Renal cortex interstitium (tissue), 11 donors: ENCODE data around the gene PIK3C2A. TPM values are rescaled to one million over a fixed set of nuclear protein-coding genes. Genes with fewer than 3 reads are reported as not detected.

Experiments
- DNase-seq, 11 donors: peaks; one replicate each; pipeline ENCODE4 v3.0.0-alpha.2; 2013; ENCODE audit warnings: low read depth in 9 of 11, low spot score in 4 of 11; ENCODE audit errors: extremely low read depth in 1 of 11
- polyA plus RNA-seq, 3 donors: library from polyadenylated mRNA; unstranded; fragments of 120-200 nt; gene quantifications; one replicate each; pipeline ENCODE4 v1.2.1, GENCODE V29; 2013; ENCODE audit not compliant: insufficient read length in 3 of 3

Gene PIK3C2A
- polyA plus RNA-seq, 3 donors, result 61.1 to 72.3 (median 70.8) TPM

- DNase-seq, result no peak
These were observed 35.9 kb downstream of the PIK3C2A start for GRCh38 chr11:17171916-17172315.

- DNase-seq, result no peak
These were observed 36.4 kb downstream of the PIK3C2A start for GRCh38 chr11:17171343-17171742.

GRCh38 chr11:17169876-17170275, 37.9 kb downstream of the PIK3C2A start:
- DNase-seq, result no peak

DNA sequence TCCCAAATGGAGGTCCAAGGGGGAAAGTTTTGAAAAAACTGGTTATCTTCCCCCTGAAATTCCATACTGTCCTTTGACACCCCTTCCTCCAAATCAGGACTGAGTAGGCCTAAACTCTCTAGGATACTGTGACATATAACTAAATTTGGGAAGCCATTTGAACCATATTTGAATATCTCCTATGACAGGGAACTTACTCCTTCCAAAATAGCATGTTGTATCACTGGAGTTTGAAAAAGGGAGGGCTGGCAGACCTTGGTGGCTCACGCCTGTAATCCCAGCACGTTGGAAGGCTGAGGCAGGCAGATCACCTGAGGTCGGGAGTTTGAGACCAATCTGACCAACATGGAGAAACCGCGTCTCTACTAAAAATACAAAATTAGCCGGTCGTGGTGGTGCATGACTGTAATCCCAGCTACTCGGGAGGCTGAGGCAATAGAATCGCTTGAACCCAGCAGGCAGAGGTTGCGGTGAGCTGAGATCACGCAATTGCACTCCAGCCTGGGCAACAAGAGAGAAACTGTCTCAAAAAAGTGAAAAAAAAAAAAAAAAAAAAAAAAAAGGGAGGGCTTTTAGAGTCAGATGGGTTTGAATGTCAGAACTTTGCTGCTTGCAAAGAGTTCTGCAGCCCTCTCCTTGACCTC, 42.4 kb downstream of the PIK3C2A start:
- no peak for DNase-seq

DNA sequence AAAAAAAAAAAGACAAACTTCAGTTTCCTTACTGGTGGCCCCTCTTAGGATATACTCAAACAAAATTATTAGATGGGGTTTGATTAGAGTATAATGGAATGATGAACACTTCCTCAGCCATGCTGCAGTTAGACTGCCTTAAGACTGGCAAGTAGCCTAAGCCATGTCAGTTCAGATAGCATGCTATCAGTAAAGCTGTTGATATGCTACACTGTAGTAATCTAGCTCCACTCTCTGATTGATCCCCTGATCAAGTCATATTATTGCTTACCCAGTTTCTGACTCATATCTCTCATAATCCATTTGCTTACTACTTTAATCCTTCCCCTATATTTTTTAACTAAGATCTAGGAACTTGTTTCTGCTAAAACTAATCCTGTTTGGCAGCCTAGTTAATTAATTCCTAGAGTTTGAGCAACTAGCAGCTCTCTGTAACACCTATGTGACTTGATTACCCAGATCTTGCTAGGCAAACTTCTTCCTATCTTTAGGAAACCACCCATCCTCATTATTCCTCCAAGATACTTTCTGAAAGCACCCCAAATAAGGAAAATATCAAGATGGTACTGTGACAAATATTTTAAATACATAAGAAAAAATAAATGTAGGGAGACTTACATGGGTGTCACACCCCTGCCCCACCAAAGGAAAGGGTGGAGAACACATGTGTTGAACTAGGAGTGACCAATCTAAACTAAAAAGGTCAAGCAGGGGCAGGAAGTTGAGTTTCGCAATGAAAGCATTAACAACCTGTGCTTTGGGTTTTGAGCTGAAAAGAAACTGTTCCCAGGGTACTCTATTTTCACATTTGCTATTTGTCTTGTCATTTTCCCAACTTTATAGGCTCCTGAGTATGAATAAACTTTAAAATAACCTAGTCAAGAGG, 43.2 kb downstream of the PIK3C2A start:
- DNase-seq, result no peak

DNA sequence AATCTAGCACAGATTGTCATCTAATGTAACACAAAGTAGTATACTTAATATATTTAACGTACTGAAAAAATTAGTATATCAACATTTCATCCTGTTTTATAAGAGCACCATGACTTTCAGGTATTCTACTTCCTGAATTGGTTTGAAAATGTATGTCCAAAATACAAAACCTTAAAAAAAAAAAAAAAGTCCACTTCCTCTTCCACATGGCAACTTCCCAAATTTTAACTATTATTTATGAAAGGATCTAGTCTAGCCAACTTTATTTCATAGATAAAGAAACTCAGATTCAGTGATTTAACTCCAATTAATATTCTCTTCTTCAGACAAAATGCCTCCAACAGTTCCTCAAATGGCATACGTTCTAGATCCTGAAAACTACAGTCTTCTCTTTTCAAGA, 44.0 kb downstream of the PIK3C2A start:
- DNase-seq, result no peak

DNA sequence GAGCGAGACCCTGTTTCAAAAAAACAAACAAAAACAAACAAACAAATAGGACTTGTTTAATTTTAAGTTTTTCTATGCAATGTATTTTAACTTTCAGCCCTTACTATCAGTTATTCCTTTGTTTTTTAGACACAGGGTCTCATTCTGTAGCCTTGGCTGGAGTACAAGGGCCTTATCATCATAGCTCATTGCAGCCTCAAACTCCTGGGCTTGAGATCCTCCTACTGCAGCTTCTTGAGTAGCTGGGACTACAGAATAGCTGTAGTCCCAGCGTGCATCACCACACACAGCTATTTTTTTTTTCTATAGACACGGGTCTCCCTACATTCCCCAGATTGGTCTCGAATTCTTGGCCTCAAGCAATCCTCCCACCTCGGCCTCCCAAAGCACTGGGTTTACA, 44.5 kb downstream of the PIK3C2A start:
- no peak for DNase-seq

- DNase-seq, result no peak
These were observed 45.4 kb downstream of the PIK3C2A start for GRCh38 chr11:17162376-17162775.

- no peak for DNase-seq
These were observed 46.3 kb downstream of the PIK3C2A start for GRCh38 chr11:17161515-17161914.

DNA sequence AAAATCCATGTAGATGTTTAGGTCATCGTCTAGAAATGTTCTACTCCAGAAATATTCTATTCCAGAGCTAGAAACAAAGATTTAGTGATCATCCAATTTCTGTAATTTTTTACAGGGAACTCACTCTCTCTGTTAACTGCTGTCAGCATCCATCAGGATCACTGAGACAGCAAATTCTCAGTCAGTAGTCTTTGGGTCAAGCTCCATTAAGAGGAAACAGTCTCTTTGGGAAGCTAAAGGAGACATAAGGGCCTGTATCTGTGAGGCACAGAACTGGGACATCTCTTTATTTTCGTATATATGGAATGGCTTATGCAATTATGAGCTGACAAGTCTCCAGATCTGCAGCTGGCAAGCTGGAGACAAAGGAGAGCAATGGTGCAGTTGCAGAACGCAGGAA, 48.3 kb downstream of the PIK3C2A start:
- no peak for DNase-seq

Other genes starting within 250 kb of the PIK3C2A start
- gene PLEKHA7, start 193.6 kb downstream of the PIK3C2A start, polyA plus RNA-seq, result 10 to 100 TPM; 46.5 to 58.2 (median 51.1) TPM
- gene RPS13, start 130.3 kb downstream of the PIK3C2A start, polyA plus RNA-seq, result 1,000 to 10,000 TPM; 1,096 to 1,424 (median 1,353) TPM
- gene NUCB2, start 68.8 kb upstream of the PIK3C2A start, polyA plus RNA-seq, result 10 to 100 TPM; 73.3 to 82.5 (median 75.3) TPM
- gene NCR3LG1, start 143.8 kb upstream of the PIK3C2A start, polyA plus RNA-seq, result 1 to 10 TPM; 1.4 to 2.0 (median 1.9) TPM
- 1 to 10 TPM; 2.1 to 3.3 (median 3.1) TPM for gene KCNJ11, start 180.7 kb upstream of the PIK3C2A start, polyA plus RNA-seq